D721Med (cell line): ENCODE data around the gene PTPRZ1.
A peak's percentile ranks its signal among the peaks of the same experiment; 100 is the strongest.

ENCODE experiments used
- DNase-seq: peaks from one replicate; pipeline ENCODE4 v3.0.0; 2011; ENCODE audit warnings: low spot score; ENCODE audit not compliant: insufficient read length
- FAIRE-seq: peaks from 2 replicates; lab custom pipeline; 2011; peaks lifted over from hg19 to GRCh38; lab: Jason Lieb, UNC
- TF ChIP-seq, protein P1 (sequence below): IDR thresholded peaks from 2 replicates; pipeline ENCODE4 v1.5.1; 2012; ENCODE audit warnings: mild to moderate bottlenecking, control low read depth; ENCODE audit not compliant: insufficient read depth; ENCODE audit errors: missing control alignments

Gene PTPRZ1

DNA sequence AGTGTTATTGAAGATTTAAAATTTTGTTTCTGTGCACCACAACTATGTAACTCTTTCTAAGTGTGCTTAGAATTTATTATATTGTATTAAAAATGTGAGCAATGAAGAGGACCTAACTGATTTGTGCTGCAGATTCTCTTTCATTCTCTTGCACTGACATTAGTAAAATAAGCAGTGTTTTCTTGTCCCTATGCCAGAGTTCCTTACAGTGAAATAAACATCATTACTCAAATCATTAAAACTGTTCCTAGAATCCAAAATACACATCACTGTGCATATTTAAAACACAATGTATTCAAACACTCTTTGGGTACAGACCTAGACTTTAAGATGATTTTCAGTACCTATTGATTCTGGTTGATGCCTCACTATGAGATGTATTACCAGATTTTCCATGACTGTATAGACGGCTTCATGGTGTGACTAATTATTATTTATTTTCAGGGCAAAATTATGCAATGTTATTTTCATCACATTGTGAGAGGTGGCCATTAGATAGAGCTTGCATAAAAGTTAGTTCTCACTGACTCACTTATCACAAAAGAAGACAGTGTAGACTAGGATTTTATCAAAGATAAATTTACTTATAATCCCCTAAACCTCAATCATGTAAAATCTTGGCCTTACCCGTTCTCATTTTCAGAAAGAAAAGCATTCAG is 93.4 kb downstream of the PTPRZ1 start:
- no peak for DNase-seq

DNA sequence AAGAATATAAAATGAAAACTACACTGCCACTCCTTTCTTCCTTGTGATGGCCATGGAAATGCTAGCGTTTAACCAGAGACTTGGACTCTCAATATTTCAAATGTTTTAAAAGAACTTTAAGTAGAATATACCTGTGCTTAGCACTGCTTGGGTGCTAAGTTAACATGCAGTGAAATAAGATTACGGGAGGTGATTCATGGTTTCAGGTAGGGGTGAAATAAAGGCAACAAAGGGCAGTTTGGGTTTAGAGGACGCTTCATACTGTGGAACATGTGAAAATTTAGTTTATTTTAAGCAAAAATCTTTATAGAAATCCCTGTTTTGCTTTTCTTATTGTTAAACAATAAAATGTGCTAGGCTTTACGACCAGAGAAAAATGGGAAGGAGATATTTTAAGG is 94.0 kb downstream of the PTPRZ1 start:
- no peak for DNase-seq
- TF ChIP-seq, protein P1, sequence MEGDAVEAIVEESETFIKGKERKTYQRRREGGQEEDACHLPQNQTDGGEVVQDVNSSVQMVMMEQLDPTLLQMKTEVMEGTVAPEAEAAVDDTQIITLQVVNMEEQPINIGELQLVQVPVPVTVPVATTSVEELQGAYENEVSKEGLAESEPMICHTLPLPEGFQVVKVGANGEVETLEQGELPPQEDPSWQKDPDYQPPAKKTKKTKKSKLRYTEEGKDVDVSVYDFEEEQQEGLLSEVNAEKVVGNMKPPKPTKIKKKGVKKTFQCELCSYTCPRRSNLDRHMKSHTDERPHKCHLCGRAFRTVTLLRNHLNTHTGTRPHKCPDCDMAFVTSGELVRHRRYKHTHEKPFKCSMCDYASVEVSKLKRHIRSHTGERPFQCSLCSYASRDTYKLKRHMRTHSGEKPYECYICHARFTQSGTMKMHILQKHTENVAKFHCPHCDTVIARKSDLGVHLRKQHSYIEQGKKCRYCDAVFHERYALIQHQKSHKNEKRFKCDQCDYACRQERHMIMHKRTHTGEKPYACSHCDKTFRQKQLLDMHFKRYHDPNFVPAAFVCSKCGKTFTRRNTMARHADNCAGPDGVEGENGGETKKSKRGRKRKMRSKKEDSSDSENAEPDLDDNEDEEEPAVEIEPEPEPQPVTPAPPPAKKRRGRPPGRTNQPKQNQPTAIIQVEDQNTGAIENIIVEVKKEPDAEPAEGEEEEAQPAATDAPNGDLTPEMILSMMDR, result no peak
- no peak for FAIRE-seq

More for the DNA sequence above, 93.4 kb downstream of the PTPRZ1 start:
- no peak for FAIRE-seq
- TF ChIP-seq, protein P1, result no peak

DNA sequence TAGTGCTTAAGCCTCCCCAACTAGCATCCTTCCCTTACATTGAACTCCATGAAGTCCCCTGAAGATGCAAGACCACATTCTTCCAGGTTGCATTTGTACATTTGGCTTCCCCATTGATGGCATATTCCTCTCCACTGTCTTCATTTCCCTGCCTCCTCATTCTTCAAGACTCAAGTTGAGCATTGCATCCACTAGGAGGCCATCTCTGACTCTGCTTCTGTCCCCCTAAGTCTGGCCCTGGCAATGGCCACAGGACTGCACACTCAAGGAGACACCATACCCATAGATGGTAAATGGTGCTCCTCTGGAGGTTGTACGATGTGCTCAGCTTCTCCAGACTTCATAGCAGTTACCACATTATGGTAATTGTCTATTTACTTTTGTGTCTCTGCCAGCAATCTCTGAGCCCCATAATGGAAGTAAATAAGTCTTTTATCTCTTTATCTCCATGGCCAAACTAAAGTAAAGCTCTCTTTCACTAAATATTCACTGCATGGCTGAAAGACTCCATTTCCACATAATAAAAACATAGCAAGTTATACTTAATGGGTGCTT is 112.6 kb downstream of the PTPRZ1 start:
- DNase-seq, result no peak
- no peak for FAIRE-seq
- TF ChIP-seq, protein P1, result no peak

DNA sequence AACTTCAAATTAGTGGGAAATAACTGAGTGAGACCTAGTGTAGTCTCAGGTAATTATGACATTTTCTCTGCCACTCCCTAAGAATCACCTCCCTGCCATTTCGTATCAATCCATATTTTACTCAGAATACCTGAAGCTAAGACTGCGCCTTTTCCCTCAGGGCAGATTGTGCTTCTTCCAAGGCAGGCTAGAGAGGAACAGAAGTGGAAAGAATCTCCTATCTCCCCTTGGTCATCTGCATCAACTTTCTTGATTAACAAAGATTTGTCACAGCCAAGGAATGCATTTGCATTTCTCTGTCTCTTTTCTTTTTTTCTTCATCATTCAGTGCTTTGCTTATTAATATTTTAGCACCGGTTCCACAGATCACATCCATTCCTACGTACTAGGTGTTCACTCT is 119.1 kb downstream of the PTPRZ1 start:
- TF ChIP-seq, protein P1, result no peak
- FAIRE-seq, result no peak
- DNase-seq, result no peak

DNA sequence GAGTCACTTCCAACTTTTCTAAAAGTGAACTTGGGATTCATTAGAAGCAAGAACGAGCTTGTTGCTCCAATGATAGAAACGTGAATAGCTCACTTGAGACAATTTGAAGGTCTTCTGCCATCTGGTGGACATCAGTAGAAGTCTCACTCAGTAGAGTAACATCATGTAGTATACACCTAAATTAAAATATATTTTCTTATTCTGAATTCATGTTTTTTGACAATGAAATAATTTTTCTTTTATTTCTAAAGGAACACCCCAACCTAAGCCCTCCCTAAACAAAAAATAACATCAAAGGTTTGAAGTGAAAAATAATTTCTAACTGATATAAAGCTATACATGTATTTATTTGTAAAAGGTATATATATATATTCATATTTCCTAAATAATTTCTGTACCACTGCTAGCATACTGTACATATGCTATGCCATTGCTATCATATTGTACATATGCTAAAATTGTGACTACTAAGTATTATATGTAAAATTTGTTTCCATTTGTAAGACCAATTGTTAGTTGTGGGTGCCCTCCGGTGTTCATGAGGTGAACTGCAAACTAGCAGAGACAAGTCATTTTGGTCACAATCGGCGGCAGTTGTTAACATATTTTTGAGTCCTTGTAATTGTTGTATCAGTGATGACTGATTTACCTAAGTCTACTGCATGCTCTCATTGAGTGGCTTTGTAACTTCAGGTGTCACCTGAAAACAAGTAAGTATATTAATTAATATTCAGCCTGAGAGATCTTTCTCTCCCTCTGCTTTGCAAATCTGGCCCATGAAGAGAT is 121.9 kb downstream of the PTPRZ1 start:
- FAIRE-seq (peak; percentile 82), DNase-seq (peak; percentile 34)
- TF ChIP-seq, protein P1, result peak; percentile 95

DNA sequence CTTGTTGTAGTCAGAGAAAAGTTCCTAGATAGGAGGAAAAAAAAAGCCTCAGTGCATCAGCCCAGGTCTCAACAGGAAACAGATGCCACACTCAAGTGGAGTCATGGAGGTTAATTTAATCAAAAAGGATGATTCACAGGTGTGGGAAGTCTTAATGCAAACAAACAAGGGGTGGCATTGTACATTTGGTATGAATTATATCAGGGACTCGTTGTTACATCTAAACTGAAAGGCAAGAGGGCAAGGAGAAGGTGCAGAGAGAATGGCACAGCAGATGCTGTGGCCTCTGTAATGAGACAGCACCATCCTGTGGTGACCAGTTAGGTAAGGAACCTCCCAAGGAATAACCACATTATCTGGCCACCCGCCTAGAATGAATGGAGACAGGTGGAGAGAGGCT is 133.7 kb downstream of the PTPRZ1 start:
- FAIRE-seq (no peak), DNase-seq (no peak)
- TF ChIP-seq, protein P1, result no peak
